ENCODE results near the gene LUC7L.
"Not testable (repeated sequence)": the region's sequence is repeated elsewhere in the genome, so short reads cannot be mapped to it uniquely, and the experiment has no call there.

The LUC7L gene

GRCh38 chr16:229731-230281 lies 557 bp upstream of the LUC7L start:
- DNase-seq (ENCODE audit: low spot score), result no peak

DNA sequence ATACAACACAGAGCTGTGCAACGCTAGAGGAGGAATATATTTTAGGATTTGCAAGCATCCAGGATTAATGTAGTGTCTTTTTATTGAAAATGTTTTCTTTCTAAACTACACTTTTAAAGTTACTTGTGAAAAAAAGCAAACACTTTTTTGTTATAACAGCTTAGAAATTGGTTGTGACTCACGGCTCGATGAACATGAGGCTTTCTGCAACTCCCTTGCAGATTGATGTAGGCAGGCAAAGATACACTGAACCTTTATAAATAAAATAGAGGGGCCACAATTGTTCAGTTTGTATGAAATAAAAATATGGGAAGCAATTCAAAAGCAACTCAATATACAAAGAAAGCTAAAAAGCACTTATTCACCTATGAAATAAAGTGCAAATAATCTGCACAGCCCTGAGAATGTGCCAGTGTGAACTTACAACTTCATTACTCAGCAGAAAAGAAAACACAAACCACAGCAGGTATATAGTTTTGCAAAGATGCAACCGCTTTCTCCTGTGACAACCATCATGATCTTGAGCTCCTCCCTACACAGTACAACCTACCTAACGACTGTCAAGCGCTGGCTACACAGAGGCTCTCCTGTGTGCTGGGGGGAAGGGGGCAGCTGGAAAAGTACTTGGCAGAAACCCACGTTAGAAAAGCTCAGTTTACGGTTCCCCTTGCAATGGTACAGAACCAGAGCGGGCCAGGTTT lies 948 bp downstream of the LUC7L start:
- DNase-seq (ENCODE audit: low spot score), result peak; percentile 32

- DNase-seq (ENCODE audit: low spot score), result no peak
Observed at GRCh38 chr16:220021-220420, 9.2 kb downstream of the LUC7L start.

DNA sequence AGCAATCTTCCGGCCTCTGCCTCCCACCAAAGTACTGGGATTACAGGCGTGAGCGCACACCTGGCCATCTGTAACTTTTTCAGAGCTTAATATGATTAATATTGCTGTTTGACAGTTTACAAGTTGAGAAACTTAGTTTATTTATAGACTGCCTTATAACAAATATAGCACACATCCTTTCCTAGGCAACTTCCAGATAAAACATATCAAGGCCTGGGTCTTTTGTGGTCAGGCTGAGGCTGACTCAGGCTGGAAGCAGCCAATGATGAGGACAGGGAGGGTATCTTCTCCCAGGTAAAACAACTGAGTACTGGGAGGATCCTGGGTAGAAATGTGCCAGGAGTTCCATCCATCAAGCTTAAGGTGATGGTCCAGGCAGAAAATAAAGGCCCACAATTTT lies 16.2 kb downstream of the LUC7L start:
- no peak for DNase-seq (ENCODE audit: low spot score)

DNA sequence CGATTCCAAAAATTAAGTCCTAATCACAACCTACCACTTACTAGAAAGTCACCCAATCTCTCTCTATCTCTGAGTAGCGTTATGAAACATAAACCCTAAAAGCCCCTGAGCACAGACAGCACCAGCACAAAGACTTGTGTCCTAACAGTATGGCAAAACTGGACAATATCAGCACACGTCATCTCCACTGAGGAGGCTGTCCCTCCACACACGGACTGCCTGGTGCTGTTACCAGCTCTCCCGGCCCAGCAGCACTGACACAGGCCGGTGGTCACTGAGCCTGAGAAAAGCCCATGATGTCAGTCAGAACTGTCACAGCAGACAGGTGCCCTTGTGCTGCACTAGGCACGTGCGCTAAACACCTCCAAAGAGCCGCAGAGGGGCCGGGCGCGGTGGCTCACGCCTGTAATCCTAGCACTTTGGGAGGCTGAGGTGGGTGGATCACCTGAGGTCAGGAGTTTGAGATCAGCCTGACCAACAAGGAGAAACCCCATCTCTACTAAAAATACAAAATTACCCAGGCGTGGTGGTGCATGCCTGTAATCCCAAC lies 17.5 kb downstream of the LUC7L start:
- not testable (repeated sequence) for DNase-seq (ENCODE audit: low spot score)

DNA sequence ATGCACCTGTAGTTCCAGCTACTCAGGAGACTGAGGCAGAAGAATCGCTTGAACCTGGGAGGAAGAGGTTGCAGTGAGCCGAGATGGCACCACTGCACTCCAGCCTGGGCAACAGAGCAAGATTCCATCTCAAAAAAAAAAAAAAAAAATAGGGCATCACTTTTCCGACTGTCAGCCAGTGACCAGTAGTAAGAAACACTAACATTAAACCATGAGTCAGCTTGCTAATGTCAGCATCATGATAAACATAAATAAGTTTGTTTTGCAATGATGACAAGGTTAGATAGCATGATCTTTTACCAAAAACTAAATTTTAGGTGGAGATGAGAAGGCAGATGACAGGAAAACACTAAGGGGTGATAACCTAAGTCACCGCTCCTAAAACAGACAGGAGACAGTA lies 19.9 kb downstream of the LUC7L start:
- DNase-seq (ENCODE audit: low spot score), result not testable (repeated sequence)

GRCh38 chr16:204046-204445 lies 25.2 kb downstream of the LUC7L start:
- not testable (repeated sequence) for DNase-seq (ENCODE audit: low spot score)

GRCh38 chr16:203246-203645 lies 26.0 kb downstream of the LUC7L start:
- DNase-seq (ENCODE audit: low spot score), result no peak

DNA sequence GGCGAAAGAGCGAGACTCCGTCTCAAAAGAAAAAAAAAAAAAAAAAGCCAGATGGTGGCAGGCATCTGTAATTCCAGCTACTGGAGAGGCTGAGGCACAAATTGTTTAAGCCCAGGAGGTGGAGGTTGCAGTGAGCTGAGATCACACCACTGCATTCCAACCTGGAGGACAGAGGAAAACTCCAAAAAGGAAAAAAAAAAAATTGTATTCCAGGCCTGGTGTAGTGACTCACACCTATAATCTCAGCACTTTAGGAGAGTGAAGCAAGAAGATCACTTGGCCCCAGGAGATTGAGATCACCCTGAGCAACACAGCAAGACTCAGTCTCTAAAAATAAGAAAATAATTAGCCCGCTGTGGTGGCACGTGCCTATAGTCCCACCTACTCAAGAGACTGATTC lies 28.9 kb downstream of the LUC7L start:
- no peak for DNase-seq (ENCODE audit: low spot score)

DNA sequence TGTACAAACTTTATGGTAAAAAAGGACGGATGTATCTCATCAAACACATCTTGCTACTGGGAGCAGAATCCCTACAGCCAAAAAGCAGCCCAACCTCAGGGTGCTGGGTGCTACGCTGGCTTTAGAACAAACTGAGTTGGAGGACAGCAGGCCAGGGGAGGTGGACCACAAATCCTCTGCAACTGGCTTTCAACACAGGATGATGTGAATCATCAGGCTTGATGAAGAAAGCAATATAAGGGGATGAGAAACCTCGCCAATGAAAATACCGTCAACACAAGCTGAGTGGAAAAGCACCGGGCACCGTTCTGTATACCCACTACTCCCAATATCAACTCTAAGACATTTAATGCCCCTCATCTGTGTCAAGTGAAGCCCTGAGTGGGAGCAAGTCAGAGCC lies 34.7 kb downstream of the LUC7L start:
- no peak for DNase-seq (ENCODE audit: low spot score)

- DNase-seq (ENCODE audit: low spot score), result no peak
Observed at GRCh38 chr16:193441-193840, 35.8 kb downstream of the LUC7L start.

DNA sequence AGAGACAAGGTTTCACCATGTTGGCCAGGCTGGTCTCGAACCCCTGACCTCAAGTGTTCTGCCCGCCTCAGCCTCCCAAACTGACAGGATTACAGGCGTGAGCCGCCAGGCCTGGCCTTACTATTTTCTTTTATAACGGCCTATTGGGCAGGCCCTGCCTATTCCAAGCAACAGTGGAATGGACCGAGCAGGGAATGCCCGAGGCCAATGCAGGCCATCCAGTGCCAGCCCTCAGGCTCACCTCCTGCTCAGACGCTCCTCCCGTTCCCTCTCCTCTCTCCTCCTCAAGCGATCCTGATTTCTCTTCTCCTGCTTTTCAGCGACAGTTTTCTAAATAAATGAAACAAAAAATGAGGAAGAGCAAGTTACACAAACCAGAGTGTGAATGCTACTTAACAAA lies 36.6 kb downstream of the LUC7L start:
- DNase-seq (ENCODE audit: low spot score), result no peak

DNA sequence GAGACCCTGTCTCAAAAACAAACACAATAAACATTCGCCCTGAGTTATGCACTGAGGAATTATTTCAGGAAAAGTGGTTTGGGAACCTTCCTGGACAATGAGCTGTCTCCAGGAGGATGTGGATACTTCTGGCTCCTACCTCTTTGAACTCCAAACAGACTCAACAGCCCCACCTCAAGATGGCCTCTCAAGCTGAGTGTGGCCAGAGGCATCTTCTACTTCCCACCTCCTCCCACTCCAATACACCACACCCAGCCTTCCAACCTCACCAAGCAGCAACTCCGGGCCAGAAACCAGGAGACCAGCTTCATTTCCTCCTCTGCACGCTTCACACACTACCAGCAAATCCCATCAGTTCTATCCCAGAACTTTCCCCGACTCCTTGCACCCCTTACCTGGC lies 37.4 kb downstream of the LUC7L start:
- DNase-seq (ENCODE audit: low spot score), result no peak

- DNase-seq (ENCODE audit: low spot score), result no peak
Observed at GRCh38 chr16:189604-190186, 39.6 kb downstream of the LUC7L start.

DNA sequence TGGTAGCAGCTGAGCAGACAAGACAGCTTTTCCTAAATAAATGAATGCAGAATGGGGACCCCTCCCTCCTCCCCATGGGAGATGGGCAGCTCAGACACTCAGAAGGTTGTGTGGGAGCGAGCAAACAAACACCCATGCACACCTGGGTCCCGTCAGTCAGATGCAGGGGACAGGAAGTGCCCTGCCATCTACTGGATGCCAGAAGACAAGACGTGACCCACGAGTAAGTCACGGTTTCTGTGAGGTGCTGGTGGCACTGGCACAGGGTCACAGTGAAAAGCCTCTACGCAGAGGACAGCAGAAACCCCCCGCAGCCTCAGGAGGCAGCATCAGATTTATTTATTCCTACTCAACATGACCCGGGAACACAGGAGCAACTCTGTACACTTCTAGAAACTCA lies 40.6 kb downstream of the LUC7L start:
- DNase-seq (ENCODE audit: low spot score), result no peak

GRCh38 chr16:187330-187729 lies 41.9 kb downstream of the LUC7L start:
- DNase-seq (ENCODE audit: low spot score), result no peak

GRCh38 chr16:185691-186090 lies 43.6 kb downstream of the LUC7L start:
- no peak for DNase-seq (ENCODE audit: low spot score)

- DNase-seq (ENCODE audit: low spot score), result no peak
Observed at GRCh38 chr16:185213-185612, 44.0 kb downstream of the LUC7L start.

GRCh38 chr16:183005-183404 lies 46.2 kb downstream of the LUC7L start:
- no peak for DNase-seq (ENCODE audit: low spot score)

- peak; percentile 17 for DNase-seq (ENCODE audit: low spot score)
Observed at GRCh38 chr16:181565-182021, 47.7 kb downstream of the LUC7L start.

DNA sequence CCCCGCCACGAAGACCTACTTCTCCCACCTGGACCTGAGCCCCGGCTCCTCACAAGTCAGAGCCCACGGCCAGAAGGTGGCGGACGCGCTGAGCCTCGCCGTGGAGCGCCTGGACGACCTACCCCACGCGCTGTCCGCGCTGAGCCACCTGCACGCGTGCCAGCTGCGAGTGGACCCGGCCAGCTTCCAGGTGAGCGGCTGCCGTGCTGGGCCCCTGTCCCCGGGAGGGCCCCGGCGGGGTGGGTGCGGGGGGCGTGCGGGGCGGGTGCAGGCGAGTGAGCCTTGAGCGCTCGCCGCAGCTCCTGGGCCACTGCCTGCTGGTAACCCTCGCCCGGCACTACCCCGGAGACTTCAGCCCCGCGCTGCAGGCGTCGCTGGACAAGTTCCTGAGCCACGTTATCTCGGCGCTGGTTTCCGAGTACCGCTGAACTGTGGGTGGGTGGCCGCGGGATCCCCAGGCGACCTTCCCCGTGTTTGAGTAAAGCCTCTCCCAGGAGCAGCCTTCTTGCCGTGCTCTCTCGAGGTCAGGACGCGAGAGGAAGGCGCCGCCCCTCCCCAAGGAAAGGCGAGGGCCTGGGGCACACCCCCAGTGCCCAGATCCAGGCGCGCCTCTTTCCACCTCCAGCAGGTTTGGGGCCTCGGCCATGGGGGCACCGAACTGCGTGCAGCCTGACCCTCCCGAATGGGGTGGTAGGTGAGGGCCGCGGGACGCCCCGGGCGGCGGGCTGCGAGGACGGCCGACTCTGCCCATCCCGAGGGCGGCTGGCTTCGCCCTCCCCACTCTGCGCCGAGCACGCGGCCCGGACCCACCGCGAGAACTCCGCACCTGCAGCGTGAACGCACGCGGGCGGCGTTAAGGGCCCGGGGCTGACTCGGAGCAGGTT lies 48.3 kb downstream of the LUC7L start:
- peak; percentile 74 for DNase-seq (ENCODE audit: low spot score)

DNA sequence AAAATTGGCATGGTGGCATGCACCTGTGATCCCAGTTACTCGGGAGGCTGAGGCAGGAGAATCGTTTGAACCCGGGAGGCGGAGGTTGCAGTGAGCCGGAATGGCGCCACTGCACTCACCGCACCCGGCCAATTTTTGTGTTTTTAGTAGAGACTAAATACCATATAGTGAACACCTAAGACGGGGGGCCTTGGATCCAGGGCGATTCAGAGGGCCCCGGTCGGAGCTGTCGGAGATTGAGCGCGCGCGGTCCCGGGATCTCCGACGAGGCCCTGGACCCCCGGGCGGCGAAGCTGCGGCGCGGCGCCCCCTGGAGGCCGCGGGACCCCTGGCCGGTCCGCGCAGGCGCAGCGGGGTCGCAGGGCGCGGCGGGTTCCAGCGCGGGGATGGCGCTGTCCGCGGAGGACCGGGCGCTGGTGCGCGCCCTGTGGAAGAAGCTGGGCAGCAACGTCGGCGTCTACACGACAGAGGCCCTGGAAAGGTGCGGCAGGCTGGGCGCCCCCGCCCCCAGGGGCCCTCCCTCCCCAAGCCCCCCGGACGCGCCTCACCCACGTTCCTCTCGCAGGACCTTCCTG lies 49.1 kb downstream of the LUC7L start, which contains the start of gene HBQ1:
HBQ1 (plus strand) TSS at position 359 of the 575 bp plus-strand sequence; CDS start at position 387, 28 bp downstream.
- DNase-seq (ENCODE audit: low spot score), result peak; percentile 27
